HG03108 (cell line): ENCODE measurements around the gene FOXA2.

Source experiments
- ATAC-seq: cut with Tn5 transposase; IDR thresholded peaks from one replicate; pipeline ENCODE4 v1.9.1; 2021; ENCODE audit warnings: moderate library complexity; ENCODE audit not compliant: unreplicated experiment

The FOXA2 gene

DNA sequence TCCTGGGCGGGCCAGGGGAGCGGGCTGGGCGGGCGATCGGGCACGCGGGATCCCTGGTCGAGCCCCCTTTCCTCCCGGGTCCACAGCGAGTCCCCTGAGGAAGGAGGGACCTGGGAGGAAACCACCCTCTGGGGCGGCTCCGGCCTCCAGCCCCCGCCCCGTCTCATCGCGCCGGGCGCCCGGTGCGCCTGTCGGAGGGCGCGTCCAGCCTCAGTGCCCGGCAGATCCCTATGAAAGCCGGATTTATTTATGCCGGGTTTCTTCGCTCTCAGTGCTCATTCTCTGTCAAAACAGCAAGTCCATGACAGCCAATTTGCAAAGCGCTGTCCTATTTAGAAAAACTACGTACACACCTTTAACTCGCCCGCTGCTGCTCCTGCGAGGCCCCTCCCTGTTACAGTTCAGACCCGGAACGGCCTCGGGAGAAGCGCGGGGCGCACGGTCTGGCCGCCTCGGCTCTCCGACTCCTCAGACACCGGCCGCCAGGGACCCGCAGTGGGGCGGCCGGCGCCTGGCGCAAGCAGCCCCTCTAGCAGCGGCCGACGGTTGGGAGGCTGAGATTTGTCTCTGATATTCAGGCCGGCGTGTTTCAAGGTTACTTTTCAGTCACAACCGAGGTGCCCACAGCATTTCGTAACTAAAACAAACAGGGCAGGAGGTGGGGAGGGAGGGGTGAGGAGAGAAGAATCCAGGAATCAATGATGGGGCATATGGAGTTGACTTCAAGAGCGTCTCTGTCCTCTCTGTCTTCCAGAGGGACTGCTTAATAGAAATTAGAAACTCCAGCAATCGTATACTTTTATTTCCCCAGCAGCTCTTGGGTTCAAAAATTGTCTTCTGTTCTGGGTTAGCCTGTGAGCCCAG is 782 bp upstream of the FOXA2 start:
- no peak for ATAC-seq

DNA sequence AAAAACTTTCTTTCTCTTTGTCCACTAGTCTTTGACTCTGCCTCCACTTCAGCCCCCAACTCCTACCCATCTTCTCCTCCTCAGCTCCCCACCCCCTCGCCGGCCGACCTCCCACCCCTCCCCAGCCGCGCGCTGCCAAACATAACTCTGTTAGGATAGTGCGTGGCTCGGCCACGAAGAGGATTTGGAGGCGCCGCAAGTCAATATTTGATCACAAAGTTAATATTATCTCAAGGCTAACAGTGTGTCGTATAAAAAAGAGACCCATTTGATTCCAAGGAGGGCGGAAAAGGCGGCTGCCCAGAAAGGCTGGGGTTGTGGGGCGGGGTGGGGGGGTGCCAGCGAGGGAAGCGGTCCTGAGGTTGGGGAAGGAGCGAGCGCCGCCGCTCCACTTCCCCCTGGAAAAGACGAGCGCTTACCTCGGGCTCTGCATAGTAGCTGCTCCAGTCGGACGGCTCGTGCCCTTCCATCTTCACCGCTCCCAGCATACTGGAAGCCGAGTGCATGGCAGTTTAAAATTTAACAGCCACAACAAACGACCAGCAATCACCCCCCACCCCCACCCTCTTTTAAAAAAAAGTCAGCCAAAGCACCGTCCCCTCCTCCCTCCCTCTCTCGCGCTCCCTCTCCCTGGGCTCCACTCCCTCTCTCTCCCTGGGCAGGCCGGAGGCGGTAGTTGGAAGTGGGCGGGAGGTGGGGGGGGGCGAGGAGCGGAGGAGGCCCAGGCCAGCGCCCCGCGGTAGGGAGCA is 425 bp downstream of the FOXA2 start:
- ATAC-seq, result no peak

DNA sequence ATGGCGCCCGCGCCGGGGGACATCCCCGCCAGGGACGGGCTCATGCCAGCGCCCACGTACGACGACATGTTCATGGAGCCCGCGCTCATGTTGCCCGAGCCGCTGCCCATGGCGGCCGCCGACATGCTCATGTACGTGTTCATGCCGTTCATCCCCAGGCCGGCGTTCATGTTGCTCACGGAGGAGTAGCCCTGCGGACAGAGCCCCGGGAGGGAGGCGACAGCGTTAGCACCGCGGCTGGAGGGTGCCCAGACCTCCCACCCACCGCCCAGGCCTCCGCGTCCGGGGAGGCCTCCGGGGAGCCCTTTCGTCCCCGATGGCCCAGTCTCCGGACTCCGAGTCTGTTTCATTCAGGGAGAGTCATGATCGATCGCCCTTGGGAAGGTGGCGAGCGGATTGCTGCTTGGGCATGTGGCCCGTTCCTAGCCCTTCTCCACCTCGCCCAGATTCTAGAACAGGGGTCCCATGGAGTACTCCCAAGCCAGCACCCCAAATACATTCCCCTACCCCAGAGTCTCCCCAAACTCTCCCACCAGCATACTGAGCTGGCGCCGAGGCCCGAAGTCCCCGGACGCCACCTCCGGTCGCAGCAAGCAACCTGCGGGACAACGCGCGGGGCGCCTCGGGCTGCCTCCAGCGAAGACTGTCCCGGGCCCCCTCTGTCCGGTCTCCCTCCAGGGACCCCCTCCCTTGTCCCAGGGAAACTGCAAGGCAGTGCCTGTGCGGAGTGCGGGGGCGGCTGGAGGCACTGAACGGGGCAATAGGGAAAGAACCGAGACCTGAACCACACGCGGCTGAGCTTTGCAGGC is 1.2 kb downstream of the FOXA2 start:
- no peak for ATAC-seq

DNA sequence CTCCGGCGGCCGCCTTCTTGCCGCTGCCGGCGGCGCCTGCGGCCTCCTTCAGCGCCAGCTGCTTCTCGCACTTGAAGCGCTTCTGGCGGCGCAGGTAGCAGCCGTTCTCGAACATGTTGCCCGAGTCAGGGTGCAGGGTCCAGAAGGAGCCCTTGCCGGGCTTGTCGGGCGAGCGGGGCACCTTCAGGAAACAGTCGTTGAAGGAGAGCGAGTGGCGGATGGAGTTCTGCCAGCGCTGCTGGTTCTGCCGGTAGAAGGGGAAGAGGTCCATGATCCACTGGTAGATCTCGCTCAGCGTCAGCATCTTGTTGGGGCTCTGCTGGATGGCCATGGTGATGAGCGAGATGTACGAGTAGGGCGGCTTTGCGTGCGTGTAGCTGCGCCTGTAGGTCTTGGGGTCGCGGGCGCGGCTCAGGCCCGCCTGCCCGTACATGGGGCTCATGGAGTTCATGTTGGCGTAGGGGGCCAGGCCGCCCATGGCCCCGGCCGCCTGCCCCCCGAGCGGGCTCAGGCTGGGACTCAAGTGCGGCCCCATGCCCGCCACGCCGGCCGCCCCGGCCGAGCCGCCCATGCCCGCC is 1.9 kb downstream of the FOXA2 start:
- ATAC-seq, result no peak

DNA sequence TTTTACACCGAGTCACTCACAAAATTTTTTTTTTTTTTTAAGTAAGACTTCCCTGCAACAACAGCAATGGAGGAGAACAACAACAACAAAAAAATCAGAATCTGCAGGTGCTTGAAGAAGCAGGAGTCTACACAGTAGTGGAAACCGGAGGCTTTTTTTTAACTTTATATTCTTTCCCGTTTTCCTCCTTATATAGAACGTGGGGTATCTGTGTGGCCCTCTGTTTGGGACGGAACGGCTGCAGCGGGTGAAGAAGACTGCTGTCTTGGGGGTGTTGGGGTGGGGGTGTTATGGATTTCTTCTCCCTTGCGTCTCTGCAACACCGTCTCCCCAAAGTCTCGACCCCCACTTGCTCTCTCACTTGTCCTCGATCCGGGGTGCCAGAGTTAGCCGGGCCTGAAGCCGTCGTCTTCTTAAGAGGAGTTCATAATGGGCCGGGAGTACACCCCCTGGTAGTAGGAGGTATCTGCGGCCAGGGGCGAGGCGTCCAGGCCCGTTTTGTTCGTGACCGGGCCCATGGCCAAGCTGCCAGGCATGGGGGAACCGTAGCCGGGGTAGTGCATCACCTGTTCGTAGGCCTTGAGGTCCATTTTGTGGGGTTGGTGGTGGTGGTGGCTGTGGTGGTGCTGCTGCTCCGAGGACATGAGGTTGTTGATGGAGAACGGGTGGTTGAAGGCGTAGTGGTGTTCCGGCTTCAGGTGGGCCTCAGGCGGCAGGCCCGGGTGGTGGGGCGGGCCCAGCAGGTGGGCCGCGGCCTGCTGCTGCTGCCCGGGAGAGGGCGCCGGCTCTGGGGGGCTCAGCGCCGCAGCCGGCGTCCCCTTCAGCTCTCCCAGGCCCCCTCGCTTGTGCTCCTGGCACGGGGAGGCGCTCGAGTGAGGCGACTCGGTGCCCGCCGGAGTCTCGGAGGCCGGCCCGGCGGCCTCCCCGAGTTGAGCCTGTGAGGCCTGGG is 2.7 kb downstream of the FOXA2 start:
- ATAC-seq, result no peak

DNA sequence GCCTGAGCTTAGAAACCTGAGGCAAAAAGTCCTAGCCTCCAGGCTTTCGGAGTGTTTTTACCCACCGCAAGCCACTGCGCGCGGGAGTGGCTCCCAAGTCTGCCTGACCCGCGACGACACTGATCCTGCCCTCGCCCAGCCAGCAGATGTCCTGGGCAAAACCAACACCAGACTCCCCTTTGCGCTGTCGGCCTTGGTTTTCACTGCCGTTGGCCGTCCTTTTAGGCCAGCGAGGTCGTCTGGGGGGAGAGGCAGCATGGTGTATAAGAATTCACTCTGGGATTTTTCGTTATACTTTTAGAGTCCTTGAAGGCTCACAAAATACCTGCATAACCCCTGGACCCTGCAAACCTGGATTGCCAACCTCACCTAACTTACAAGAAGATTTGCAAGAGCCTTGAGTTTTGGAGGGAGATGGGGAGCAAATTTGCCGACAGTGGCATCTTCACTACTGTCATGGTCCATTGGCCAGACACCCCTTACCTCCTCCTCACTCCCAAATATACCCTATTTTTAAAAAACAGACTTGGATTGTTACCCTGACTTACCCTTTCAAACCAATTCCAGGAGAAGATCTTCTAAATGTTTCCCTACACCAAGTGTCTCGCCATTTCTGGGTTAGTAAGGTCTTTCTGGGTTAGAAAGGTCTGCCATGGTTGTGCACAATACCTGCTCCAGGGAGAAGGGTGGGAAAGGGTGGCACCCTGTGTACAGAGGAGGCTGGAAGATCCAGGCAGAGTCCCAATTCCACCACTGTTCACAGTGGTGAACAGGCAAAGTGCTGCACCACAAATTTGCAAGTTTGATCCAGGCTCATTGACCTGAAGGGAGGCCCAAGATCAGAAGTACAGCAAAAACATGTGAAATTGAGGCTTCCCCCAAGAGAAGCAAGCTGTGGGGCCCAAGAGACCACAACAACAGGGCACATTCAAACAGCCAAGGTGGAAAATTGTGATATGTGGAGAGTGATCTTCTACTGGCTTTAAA is 4.4 kb downstream of the FOXA2 start:
- ATAC-seq, result no peak

DNA sequence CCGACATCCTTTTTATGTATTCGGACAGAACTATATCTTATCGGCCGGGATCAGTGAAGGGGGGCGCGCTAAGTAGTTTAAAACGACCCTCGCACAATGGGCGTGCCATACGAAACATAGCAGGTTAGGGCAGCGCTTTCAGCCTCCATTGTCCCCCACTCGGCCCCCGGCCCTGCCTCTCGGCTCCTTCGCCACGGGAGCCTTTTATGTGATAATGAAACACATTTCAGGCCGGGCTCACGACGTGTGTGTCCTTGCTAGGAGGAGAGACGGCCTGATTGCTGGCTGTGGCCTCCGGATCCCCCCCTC is 5.3 kb downstream of the FOXA2 start:
- ATAC-seq, result no peak

DNA sequence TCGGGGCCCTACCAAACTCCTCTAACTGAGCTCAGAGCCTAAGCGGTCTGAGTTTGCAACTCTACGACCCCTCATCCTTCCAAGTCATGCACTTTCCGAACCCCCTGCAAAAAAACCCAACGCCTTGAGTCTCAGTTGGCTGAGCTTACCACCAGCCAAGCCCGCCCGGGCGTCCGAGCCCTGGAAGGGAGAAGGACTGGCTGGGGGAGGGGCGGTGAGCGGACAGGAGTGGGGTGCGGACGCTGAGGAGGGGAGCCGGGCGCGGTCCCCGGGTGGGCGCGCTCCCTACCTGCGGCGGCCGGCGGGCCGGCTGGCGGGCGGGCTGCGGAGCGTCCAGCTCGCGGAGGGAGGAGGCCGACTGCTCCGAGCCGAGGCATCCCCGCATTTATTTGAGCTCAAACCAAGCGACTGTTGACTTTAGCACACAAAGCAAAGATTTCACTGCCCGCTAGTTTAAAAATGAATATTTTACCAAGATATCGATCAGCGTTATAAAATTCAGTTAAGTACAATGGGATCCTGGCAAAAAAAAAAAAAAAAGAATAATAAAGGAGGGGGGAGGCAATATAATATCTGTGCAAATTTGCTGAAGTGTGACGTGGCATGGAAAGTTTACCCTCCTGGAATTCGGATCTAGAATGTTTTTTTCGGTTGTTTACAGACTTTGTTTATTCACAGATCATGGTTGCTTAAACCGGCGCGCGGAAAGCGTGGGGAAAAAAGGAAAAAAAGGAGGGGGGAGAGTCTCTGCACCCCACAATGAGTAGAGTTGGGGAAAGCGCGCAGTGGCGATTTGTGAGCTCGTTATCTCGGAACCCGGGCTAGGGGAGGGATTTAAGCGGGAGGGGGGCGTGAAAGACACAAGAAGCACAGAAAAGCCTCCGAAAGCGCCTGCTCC is 5.9 kb downstream of the FOXA2 start:
- ATAC-seq, result no peak

DNA sequence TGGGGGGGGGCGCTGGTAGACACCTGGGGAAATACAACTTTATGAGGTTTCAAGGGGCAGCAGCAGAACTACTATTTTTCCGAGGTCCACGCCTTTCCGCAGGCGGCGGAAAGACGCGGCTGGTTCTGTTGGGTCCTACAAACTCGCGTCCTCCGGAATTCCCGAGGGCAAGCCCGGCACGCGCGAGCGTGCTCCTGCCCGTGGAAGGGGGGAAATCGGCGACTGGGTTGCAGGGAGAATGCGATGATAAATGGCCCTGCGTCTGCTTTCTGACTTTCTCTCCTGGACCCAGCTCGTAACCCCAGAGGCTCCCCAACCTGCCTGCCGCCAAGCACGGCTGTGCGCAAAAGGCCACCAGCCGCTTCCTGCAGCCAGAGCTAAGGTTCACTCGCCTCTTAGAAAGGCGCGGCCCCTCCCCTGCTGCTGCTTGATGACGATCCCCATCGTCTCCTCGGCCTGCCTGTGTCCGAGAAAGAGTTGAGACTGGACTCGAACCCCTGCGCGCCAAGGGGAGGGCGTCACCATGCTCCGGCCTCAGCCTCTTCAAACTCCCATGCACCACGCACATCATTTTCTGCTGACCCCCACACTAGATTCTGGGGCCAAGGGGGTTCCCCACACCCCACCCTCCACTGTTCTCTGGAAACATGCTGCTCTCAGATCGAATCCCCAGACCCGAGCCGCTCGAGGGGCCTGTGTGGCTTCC is 6.7 kb downstream of the FOXA2 start:
- ATAC-seq, result no peak

DNA sequence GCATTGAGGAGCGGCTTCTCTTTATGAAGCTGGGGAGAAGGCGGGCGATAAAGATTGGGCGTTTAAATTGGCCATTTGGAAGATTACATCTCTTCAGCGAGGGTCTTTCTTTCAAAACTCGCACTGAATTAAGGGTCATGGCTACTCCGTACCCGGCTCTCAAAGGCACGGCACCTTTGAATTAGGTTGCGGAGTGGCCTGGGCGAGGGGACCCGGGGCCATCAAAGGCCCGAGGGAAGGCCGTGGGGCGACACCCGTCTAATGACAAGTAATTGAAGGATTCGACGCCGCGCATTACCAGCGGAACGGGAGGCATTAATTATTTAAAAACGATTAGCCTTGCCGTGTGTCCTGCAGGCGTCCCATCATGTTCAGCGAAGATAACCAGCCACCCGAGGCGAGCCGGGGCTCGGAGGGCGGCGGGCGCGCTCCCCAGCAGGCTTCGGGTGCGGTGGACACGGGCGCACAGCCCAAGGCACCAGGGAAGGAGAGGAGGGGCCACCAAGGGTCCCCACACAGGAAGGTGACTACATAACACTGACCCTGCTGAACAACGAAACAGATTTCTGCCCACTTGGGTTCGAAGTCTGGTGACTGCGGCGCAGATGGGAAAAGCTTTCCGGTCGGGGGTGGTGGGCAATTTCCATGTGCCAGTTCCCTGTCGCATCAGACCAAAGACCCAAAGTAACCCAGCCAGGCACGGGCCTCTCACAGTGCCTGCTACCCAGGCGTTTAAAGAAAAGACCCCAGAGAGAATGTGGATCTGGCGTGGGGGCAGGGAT is 7.4 kb downstream of the FOXA2 start:
- no peak for ATAC-seq

DNA sequence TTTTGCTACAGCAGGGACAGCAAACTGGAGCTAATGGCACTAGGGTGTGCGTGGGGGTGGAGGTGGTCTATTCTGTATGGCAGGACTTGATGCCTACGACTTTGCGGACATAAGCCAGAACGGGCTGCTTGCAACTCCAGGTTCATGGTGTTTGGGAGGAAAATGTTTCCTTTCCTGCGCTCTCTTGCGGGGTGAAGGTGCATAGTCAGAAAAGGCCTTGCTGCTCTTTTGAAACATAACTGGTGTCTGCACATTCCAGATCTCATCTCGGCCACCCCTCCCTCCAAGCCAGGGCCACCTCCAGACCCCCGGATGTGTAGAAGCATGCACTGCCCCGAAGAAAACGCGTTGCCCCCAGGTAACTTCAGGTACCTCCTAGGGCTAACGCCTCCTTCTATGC is 8.1 kb downstream of the FOXA2 start:
- ATAC-seq, result no peak

DNA sequence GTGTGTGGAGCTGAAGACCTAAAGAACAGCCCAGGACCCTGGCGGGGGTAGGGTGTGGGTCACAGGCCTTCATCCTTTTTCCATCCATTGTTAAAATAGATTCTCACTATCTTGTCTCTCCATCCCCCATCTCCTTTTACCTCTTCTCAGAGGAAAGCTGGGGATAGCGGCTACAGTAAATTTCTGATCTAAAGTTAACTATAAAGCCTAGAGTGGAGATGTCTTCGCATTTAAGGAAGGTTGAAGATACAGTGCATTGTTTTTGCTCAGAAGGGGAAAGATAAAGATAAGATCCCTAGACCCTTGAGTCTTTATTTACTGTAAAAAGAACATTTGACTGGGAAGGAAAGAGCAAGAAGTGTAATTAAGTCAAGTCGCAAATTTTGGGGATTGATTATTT is 8.6 kb downstream of the FOXA2 start:
- ATAC-seq, result no peak

DNA sequence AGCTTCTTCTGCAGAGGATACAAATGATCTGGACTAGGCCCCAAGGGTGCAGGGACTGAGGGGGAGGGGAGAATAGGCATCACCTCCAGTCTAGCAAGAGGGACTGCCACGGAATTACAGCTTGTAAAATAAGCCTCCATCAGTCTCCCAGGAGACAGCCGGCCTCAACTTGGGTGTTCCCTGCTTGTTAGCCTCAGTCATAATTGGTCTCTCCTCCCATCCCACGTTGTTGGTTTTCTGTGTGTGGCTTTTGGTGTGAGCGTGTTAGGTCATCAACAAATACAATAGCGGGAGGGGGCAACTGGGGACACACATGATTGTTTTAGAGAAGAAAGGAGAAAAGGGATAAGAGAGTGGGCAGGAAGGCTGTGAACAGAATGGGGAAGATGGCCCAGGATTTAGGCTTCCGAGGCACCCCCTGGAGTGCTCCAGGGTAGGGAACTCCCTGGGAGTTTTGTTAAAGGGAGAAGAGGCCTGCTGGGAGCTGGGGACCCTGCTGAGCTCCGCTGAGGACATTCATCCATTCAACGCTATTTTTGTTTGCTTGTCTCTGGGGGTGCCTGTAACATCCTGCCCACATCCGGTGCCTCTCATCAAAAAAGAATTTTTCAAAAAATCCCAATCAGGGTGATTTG is 9.2 kb downstream of the FOXA2 start:
- no peak for ATAC-seq

DNA sequence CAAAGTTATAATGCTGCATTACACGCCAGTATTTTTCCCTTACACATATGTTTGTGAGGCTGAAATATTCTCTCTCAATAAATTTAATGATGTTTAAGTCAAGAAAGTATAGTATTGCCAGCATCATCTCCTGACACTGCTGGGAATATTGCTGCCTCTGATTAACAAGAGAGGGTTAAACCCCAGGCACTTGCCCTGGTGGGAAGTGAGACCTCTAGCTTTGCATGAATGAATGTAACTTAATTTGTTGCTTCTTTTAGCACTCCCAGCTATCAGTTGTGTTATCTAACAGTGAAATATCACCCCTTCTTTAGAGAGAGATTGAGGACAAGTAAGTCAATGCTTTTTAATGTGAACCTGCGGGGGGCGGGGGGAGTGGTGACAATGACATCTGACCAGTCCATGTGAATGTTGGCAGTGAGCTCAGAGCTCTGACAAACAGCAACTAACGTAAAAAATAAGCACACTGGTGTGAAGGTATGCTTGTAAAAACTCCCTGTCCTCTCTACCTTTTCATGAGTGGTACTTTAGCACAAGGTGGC is 9.8 kb downstream of the FOXA2 start:
- no peak for ATAC-seq

DNA sequence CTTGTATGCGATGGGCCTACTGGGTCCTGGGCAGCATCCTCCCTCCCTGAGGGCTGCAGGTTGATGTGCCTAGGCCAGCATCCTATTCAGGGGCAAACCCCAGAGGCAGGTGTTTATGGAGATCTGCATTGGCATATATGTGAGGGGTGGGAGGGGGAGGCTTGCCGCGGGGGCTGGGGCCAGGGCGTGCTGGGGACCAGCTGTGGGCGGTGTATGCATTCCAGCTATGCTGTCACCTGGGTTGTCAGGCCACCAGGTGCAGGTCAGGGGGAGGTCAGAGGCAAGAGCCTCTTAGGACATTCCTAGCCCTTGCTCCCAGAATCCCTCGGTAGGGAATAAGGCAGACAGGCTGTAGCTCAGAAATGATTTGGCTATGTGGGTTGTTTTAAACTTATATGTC is 11.9 kb downstream of the FOXA2 start:
- no peak for ATAC-seq

DNA sequence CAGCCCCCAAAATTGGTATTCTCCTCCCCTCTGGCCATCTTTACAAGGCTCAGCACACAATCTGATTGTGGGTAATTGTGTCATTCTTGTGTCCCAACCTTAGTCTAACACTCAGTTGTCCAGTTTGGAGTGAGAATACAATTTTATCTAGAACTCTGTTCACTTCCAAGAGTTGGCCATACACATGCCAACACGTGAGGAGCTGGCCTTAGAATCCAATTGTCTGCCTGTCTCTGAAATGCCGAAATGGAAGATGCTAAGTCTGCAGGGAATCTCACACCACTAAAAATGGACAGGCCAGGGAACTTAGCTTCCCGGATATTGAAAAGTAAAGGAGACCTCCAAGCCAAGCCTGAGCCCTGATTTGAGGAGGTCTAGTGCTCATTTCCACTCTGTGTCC is 12.3 kb downstream of the FOXA2 start:
- ATAC-seq, result no peak
